ENCODE results near the gene SMYD5. TPM values are rescaled to one million over a fixed set of nuclear protein-coding genes. Genes with fewer than 3 reads are reported as not detected.
"Not testable (repeated sequence)": the region's sequence is repeated elsewhere in the genome, so short reads cannot be mapped to it uniquely, and the experiment has no call there.

Gene SMYD5
- total RNA-seq (2021) = 54.5 and 57.3 TPM in 2 replicates
- percentile 79 among the genes with signal in this experiment for Bru-seq, nascent RNA
- percentile 84 among the genes with signal in this experiment for BruChase-seq, experiment 1, labeled RNA remaining after a 2-hour chase
- percentile 87 among the genes with signal in this experiment for BruChase-seq, experiment 2, labeled RNA remaining after a 6-hour chase
- long read RNA-seq, transcript SMYD5-202 (13 exons, 2,593 nt) = major isoform, 56 of 74 reads
- long read RNA-seq, partial matches to known transcripts = 3 of 74 reads
- long read RNA-seq, other reads (novel, unspliced or antisense) = 15 of 74 reads

DNA sequence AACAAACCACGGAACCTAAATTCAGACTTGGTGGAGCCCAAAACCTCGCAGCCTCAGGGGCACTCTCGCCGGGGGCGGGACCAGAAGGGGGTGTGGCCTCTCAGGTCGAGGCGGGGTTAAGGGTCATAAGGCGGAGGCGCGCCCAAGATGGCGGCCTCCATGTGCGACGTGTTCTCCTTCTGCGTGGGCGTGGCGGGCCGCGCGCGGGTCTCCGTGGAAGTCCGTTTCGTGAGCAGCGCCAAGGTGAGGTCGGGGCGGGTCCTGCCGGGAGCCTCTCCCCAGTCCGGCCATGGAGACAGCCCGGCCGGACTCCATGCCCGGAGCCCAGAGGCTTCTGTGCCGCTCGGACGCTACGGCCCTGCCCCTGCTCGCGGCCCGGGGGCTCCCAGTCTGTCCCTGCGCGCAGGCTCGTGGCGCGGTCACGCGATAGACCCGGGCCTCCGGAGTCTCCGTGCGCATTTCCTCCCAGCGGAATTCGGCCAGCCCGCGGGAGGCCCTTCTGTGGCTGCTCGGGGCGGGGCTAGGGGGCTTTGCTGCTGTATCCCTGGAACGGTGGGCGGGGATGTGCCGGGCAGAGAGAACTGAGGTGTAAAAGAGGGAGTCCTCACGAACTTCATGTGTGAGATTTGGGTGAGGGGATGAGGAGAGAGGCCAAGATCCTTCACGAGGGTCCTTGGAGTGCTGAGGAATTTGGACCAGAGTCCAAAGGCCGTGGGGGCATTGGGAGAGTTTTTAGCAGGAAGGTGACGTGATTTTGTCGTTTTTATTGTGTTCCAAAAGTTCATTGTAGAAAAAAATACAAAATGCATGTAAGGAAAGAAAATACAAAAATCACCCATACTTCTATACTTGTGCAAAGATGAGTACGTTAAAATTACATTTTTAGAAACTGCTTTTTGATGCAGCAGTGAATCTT, at the start of gene SMYD5:
TSS of gene SMYD5 (plus strand) at position 126 of the 916 bp plus-strand sequence. CDS start at position 148, 22 bp downstream.
- H3K9me3 ChIP-seq (ENCODE audit: low read depth, low read length, poor library complexity, severe bottlenecking) = no peaks in the 10 kb centered on the region
- H3K27ac ChIP-seq (ENCODE audit: low read depth, low read length, poor library complexity, severe bottlenecking) = peak within 1 kb of the TSS; percentile 96
- TSS peak; percentile 72 for BruUV-seq (replicated peaks)
- H3K4me1 ChIP-seq (ENCODE audit: insufficient read depth, low read length, poor library complexity, severe bottlenecking) = peaks cover 6% of the 10 kb centered on the region
- intact Hi-C loops (cut with micrococcal nuclease; ENCODE audit: unreplicated experiment) = no loop called here
- DNase-seq (ENCODE audit: low spot score) = peak; percentile 92
- peak within 1 kb of the TSS; percentile 84 for H3K4me3 ChIP-seq (ENCODE audit: low read depth, low read length, poor library complexity, severe bottlenecking)
- H3K27me3 ChIP-seq (replicated peaks; ENCODE audit: insufficient read depth, low read depth, low read length, poor library complexity) = no peaks in the 10 kb centered on the region
- no peak for TF ChIP-seq EZH2 (IDR thresholded peaks at IDR 0.05; ENCODE audit: borderline replicate concordance, low read depth, low read length, poor library complexity, severe bottlenecking)
- TF ChIP-seq, protein P1, sequence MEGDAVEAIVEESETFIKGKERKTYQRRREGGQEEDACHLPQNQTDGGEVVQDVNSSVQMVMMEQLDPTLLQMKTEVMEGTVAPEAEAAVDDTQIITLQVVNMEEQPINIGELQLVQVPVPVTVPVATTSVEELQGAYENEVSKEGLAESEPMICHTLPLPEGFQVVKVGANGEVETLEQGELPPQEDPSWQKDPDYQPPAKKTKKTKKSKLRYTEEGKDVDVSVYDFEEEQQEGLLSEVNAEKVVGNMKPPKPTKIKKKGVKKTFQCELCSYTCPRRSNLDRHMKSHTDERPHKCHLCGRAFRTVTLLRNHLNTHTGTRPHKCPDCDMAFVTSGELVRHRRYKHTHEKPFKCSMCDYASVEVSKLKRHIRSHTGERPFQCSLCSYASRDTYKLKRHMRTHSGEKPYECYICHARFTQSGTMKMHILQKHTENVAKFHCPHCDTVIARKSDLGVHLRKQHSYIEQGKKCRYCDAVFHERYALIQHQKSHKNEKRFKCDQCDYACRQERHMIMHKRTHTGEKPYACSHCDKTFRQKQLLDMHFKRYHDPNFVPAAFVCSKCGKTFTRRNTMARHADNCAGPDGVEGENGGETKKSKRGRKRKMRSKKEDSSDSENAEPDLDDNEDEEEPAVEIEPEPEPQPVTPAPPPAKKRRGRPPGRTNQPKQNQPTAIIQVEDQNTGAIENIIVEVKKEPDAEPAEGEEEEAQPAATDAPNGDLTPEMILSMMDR (conservative IDR thresholded peaks at IDR 0.05; ENCODE audit: low read depth, low read length) = no peak
- ChIA-PET POLR2A (ENCODE audit: low non-redundant PET) (no interaction called here), CTCF (no interaction called here)
- no peaks in the 10 kb centered on the region for H3K36me3 ChIP-seq (ENCODE audit: insufficient read depth, low read length, poor library complexity, severe bottlenecking)

- intact Hi-C loops (cut with micrococcal nuclease; ENCODE audit: unreplicated experiment); H3K4me3 ChIP-seq (ENCODE audit: low read depth, low read length, poor library complexity, severe bottlenecking); POLR2A ChIA-PET (ENCODE audit: low non-redundant PET); DNase-seq (ENCODE audit: low spot score); H3K36me3 ChIP-seq (ENCODE audit: insufficient read depth, low read length, poor library complexity, severe bottlenecking); H3K4me1 ChIP-seq (ENCODE audit: insufficient read depth, low read length, poor library complexity, severe bottlenecking); H3K27ac ChIP-seq (ENCODE audit: low read depth, low read length, poor library complexity, severe bottlenecking); H3K9me3 ChIP-seq (ENCODE audit: low read depth, low read length, poor library complexity, severe bottlenecking); H3K27me3 ChIP-seq (replicated peaks; ENCODE audit: insufficient read depth, low read depth, low read length, poor library complexity); CTCF ChIA-PET; BruUV-seq (replicated peaks): not testable (repeated sequence)
These were observed 48.1 kb upstream of the SMYD5 start for GRCh38 chr2:73165978-73166377.

DNA sequence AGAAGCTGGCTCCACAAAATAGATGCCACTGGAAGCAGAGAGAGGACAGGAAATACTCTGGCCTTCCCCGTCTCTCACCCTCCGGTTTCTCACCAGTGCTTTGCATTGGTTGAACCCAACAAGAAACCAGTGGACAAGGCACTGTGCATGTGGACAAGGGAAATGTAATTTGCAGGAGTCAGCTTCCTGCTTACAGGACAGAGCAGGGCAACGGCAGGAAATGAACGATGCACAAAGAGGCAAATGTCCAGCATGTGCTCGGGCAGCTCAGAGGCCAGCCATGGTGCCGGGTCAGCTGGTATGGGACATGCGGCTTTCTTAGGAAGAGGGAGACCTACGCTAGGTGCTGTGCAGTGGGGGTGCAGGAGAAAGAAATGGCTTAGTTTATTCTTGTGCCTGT, 47.2 kb upstream of the SMYD5 start:
- H3K27ac ChIP-seq (ENCODE audit: low read depth, low read length, poor library complexity, severe bottlenecking); H3K4me1 ChIP-seq (ENCODE audit: insufficient read depth, low read length, poor library complexity, severe bottlenecking); CTCF ChIA-PET; H3K9me3 ChIP-seq (ENCODE audit: low read depth, low read length, poor library complexity, severe bottlenecking); H3K4me3 ChIP-seq (ENCODE audit: low read depth, low read length, poor library complexity, severe bottlenecking); BruUV-seq (replicated peaks); H3K27me3 ChIP-seq (replicated peaks; ENCODE audit: insufficient read depth, low read depth, low read length, poor library complexity); DNase-seq (ENCODE audit: low spot score); POLR2A ChIA-PET (ENCODE audit: low non-redundant PET); intact Hi-C loops (cut with micrococcal nuclease; ENCODE audit: unreplicated experiment); H3K36me3 ChIP-seq (ENCODE audit: insufficient read depth, low read length, poor library complexity, severe bottlenecking): not testable (repeated sequence)

- H3K4me3 ChIP-seq (ENCODE audit: low read depth, low read length, poor library complexity, severe bottlenecking); DNase-seq (ENCODE audit: low spot score); intact Hi-C loops (cut with micrococcal nuclease; ENCODE audit: unreplicated experiment); POLR2A ChIA-PET (ENCODE audit: low non-redundant PET); BruUV-seq (replicated peaks); H3K27ac ChIP-seq (ENCODE audit: low read depth, low read length, poor library complexity, severe bottlenecking); H3K36me3 ChIP-seq (ENCODE audit: insufficient read depth, low read length, poor library complexity, severe bottlenecking); H3K27me3 ChIP-seq (replicated peaks; ENCODE audit: insufficient read depth, low read depth, low read length, poor library complexity); CTCF ChIA-PET; H3K9me3 ChIP-seq (ENCODE audit: low read depth, low read length, poor library complexity, severe bottlenecking); H3K4me1 ChIP-seq (ENCODE audit: insufficient read depth, low read length, poor library complexity, severe bottlenecking): not testable (repeated sequence)
These were observed 45.7 kb upstream of the SMYD5 start for GRCh38 chr2:73168348-73168747.

GRCh38 chr2:73170341-73170740, 43.7 kb upstream of the SMYD5 start:
- H3K4me1 ChIP-seq (ENCODE audit: insufficient read depth, low read length, poor library complexity, severe bottlenecking); CTCF ChIA-PET; POLR2A ChIA-PET (ENCODE audit: low non-redundant PET); DNase-seq (ENCODE audit: low spot score); H3K36me3 ChIP-seq (ENCODE audit: insufficient read depth, low read length, poor library complexity, severe bottlenecking); H3K27ac ChIP-seq (ENCODE audit: low read depth, low read length, poor library complexity, severe bottlenecking); H3K9me3 ChIP-seq (ENCODE audit: low read depth, low read length, poor library complexity, severe bottlenecking); H3K27me3 ChIP-seq (replicated peaks; ENCODE audit: insufficient read depth, low read depth, low read length, poor library complexity); intact Hi-C loops (cut with micrococcal nuclease; ENCODE audit: unreplicated experiment); H3K4me3 ChIP-seq (ENCODE audit: low read depth, low read length, poor library complexity, severe bottlenecking); BruUV-seq (replicated peaks): not testable (repeated sequence)

Data from A673 (cell line).